Measurements from ENCODE around the gene RRP1. TPM values are rescaled to one million over a fixed set of nuclear protein-coding genes. Genes with fewer than 3 reads are reported as not detected.

Gene RRP1, protein sequence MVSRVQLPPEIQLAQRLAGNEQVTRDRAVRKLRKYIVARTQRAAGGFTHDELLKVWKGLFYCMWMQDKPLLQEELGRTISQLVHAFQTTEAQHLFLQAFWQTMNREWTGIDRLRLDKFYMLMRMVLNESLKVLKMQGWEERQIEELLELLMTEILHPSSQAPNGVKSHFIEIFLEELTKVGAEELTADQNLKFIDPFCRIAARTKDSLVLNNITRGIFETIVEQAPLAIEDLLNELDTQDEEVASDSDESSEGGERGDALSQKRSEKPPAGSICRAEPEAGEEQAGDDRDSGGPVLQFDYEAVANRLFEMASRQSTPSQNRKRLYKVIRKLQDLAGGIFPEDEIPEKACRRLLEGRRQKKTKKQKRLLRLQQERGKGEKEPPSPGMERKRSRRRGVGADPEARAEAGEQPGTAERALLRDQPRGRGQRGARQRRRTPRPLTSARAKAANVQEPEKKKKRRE
- 29.9 to 39.4 TPM (median 36.3 TPM) in 5 replicates for total RNA-seq (2022; extraction: Qiagen RNA extraction; ENCODE audit: low read depth)

DNA sequence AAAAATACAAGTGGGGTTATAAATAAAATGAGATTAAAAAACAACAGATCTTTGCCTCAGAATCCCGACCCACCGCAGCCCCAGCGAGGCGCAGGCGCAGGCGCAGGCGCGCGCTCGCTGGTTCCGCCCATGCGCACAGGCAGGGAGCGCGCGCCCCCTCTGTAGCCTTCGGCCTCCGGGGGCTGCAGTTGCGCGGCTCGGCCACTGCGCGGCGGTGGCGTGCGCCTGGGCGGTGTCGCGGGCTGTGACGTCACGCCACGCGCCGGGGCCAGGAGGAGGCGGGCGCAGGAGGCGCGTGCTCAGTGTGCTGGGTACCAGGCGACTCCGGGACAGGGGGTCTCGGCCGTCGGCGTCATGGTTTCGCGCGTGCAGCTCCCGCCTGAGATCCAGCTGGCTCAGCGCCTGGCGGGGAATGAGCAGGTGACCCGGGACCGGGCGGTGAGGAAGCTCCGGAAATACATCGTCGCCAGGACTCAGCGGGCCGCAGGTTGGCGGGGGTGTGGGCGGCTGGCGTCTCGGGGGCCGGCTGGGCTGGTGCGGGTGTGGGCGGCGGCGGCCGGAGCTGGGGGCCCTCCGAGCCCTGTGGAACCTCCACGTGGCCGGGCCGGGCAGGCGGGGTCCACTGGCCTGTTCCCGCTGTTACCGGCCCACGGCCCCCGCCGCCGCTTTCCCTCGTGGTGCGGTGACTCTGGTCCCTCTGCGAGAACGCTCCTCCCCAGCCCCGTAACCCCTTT lies at the start of gene RRP1:
Gene RRP1, plus strand, starts transcription at position 302 of the 734 bp plus-strand sequence. Its CDS starts 53 bp downstream, at position 355.

DNA sequence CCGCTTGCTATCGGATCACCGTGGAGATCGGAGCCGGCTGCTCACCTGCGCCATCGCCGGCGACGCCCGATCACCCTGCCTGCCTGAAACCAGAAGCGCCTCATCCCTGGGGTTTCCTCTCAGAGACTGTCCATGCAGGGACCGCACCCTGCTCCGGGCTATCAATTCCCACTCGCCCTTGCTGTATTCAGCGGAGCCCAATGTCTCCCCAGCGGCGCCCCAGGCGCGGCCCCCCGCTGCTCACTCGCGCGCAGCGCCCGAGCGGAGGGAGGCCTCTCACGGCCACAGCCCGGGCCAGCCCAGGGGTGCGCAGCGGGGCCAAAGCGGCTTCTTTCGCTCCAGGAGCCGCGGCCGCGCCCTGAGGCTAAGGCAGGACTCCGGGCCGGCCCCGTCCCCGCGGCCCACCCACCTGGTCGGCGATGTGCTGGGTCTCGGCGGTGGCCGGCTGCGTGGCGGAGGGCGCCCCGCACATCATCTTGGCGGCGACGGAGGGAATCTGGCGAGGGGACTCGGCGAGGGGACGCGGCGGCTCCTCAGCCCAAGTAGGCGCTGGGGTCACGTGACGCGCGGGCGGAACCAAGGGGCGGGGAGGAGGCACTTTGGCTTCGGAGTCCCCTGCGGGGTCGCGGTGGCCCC lies 13.5 kb upstream of the RRP1 start, which contains the start of gene CSTB:
Gene CSTB, minus strand, starts transcription at position 514 of the 636 bp plus-strand sequence. Its CDS starts 39 bp downstream, at position 475.

Other genes with a start within 250 kb of the RRP1 start
- 0.79 to 1.9 TPM (median 1.7 TPM) in 5 replicates for gene HSF2BP, start 130.1 kb upstream of the RRP1 start, total RNA-seq (2022; extraction: Qiagen RNA extraction; ENCODE audit: low read depth)
- gene RRP1B, start 130.0 kb upstream of the RRP1 start, total RNA-seq (2022; extraction: Qiagen RNA extraction; ENCODE audit: low read depth): 32.3 to 40.8 TPM (median 37.1 TPM) in 5 replicates
- gene PDXK, start 70.4 kb upstream of the RRP1 start, total RNA-seq (2022; extraction: Qiagen RNA extraction; ENCODE audit: low read depth): 210 to 366 TPM (median 342 TPM) in 5 replicates
- 81.7 to 101 TPM (median 88.1 TPM) in 5 replicates for gene CSTB, start 13.3 kb upstream of the RRP1 start, total RNA-seq (2022; extraction: Qiagen RNA extraction; ENCODE audit: low read depth)
- gene AGPAT3, start 75.6 kb downstream of the RRP1 start, total RNA-seq (2022; extraction: Qiagen RNA extraction; ENCODE audit: low read depth): 18.7 to 28.1 TPM (median 23.7 TPM) in 5 replicates
- 14.0 to 18.6 TPM (median 18.3 TPM) in 5 replicates for gene TRAPPC10, start 222.7 kb downstream of the RRP1 start, total RNA-seq (2022; extraction: Qiagen RNA extraction; ENCODE audit: low read depth)